HepG2 (cell line): Measurements from ENCODE around the gene HTRA2. TPM values are rescaled to one million over a fixed set of nuclear protein-coding genes. Genes with fewer than 3 reads are reported as not detected.

ENCODE experiments used
- ATAC-seq: fragments of 200-7000 bp; cut with Tn5 transposase; 3 replicates; pipeline ENCODE4 v1.9.1; 2020; ENCODE audit warnings: mild to moderate bottlenecking, moderate library complexity
- BruUV-seq: library from RNA; stranded (reverse); fragments of 400-500 nt; replicated peaks from 2 replicates; lab custom pipeline; 2021; lab: Mats Ljungman, UMichigan
- CTCF ChIA-PET: fragments of 300-600 bp; formaldehyde crosslinking; extraction: SDS; loops from one replicate; lab custom pipeline; 2021; ENCODE audit warnings: low total read pairs, inconsistent platforms, low intra/inter-chr PET ratio; lab: Yijun Ruan, JAX
- POLR2A ChIA-PET: fragments of 350-600 bp; sonication (Branson Sonifier 250); formaldehyde crosslinking; loops from one replicate; lab custom pipeline; 2020; ENCODE audit warnings: antibody characterized with exemption, inconsistent platforms; lab: Yijun Ruan, JAX
- DNase-seq: peaks from one replicate; pipeline ENCODE4 v3.0.0-alpha.2; 2015; ENCODE audit warnings: low spot score
- FAIRE-seq: peaks from 3 replicates; lab custom pipeline; 2011; peaks lifted over from hg19 to GRCh38; lab: Jason Lieb, UNC
- H2AFZ ChIP-seq: one replicate; pipeline ENCODE4 v1.6.1; 2011; ENCODE audit warnings: low read length, inconsistent platforms
- H3K27ac ChIP-seq: fragments of 300-600 bp; 3 replicates; pipeline ENCODE4 v1.8.0; 2011; ENCODE audit warnings: mixed run types, mild to moderate bottlenecking, mixed read lengths, low read length, inconsistent platforms; ENCODE audit not compliant: insufficient read depth; ENCODE audit errors: extremely low read length
- H3K27me3 ChIP-seq, 2 experiments: fragments of 200-600 bp in 1 of 2; 2 replicates in 1 of 2; 3 replicates in 1 of 2; pipeline versions ENCODE4 v1.6.0 to v1.8.0; 2011; ENCODE audit warnings: low read length in 2 of 2, mild to moderate bottlenecking in 2 of 2, moderate library complexity in 2 of 2, inconsistent platforms in 1 of 2; ENCODE audit not compliant: insufficient read depth in 2 of 2, control insufficient read depth in 1 of 2
- H3K36me3 ChIP-seq, 2 experiments: fragments of 200-600 bp in 1 of 2; replicated peaks in 1 of 2; 2 replicates in 1 of 2; 3 replicates in 1 of 2; pipeline versions ENCODE4 v1.5.1 to v1.8.0; 2011; ENCODE audit warnings: low read length in 2 of 2, inconsistent platforms in 1 of 2; ENCODE audit not compliant: insufficient read depth in 2 of 2, control insufficient read depth in 1 of 2
- H3K4me1 ChIP-seq: 2 replicates; pipeline ENCODE4 v1.5.1; 2012; ENCODE audit warnings: low read length, inconsistent platforms; ENCODE audit not compliant: insufficient read depth
- H3K4me2 ChIP-seq: 2 replicates; pipeline ENCODE4 v1.6.0; 2011; ENCODE audit warnings: low read depth, low read length, inconsistent platforms
- H3K4me3 ChIP-seq, 3 experiments: fragments of 200-600 bp in 1 of 3; sonication (generic), shearing (Covaris generic) in 1 of 3; replicated peaks in 1 of 3; 2 replicates each; pipeline ENCODE4 v1.5.1; 2011 to 2016; ENCODE audit warnings: low read length in 3 of 3, inconsistent platforms in 2 of 3, low read depth in 2 of 3, mild to moderate bottlenecking in 2 of 3, control low read depth in 1 of 3, mixed read lengths in 1 of 3; ENCODE audit not compliant: insufficient read depth in 1 of 3
- H3K79me2 ChIP-seq: one replicate; pipeline ENCODE4 v1.6.1; 2011; ENCODE audit warnings: low read length, inconsistent platforms; ENCODE audit not compliant: insufficient read depth
- H3K9ac ChIP-seq: 2 replicates; pipeline ENCODE4 v1.6.0; 2011; ENCODE audit warnings: mild to moderate bottlenecking, low read depth, low read length, inconsistent platforms; ENCODE audit not compliant: insufficient read depth
- H3K9me3 ChIP-seq: 2 replicates; pipeline ENCODE4 v1.5.1; 2012; ENCODE audit warnings: mild to moderate bottlenecking, low read length
- H4K20me1 ChIP-seq: 2 replicates; pipeline ENCODE4 v1.6.0; 2011; ENCODE audit warnings: inconsistent platforms, mild to moderate bottlenecking, low read length, moderate library complexity; ENCODE audit not compliant: insufficient read depth
- BCL6 ChIP-seq: IDR thresholded peaks from 2 replicates; pipeline ENCODE4 v1.6.1; 2016; ENCODE audit warnings: missing genetic modification reagents, missing compliant biosample characterization
- DMAP1 ChIP-seq: IDR thresholded peaks from 2 replicates; pipeline ENCODE4 v1.6.1; 2016
- DR1 ChIP-seq: sonication (generic); formaldehyde crosslinking; IDR thresholded peaks from 2 replicates; pipeline ENCODE4 v1.8.0; 2021; ENCODE audit warnings: mild to moderate bottlenecking, missing genetic modification reagents, inconsistent platforms
- EP300 ChIP-seq, 3 experiments: sonication (generic) in 1 of 3; formaldehyde crosslinking in 1 of 3; IDR thresholded peaks; 2 replicates each; pipeline versions ENCODE4 v1.5.1 to v1.6.1; 2011 to 2020; ENCODE audit warnings: low read depth in 2 of 3, low read length in 2 of 3, borderline replicate concordance in 1 of 3, improper control_type of control experiment in 1 of 3, mild to moderate bottlenecking in 1 of 3, missing genetic modification reagents in 1 of 3, moderate library complexity in 1 of 3
- FOSL2 ChIP-seq: sonication (generic); formaldehyde crosslinking; IDR thresholded peaks from 2 replicates; pipeline ENCODE4 v1.4.0; 2020; ENCODE audit warnings: missing genetic modification reagents
- ISX ChIP-seq: sonication (generic); formaldehyde crosslinking; conservative IDR thresholded peaks from 2 replicates; pipeline ENCODE4 v1.5.0; 2020; ENCODE audit warnings: missing genetic modification reagents
- KAT2B ChIP-seq: fragments of 150-350 bp; IDR thresholded peaks from 2 replicates; pipeline ENCODE4 v1.6.1; 2014; ENCODE audit warnings: low read depth, low read length, borderline replicate concordance
- MAFK ChIP-seq, 2 experiments: IDR thresholded peaks in 1 of 2; conservative IDR thresholded peaks in 1 of 2; 2 replicates each; pipeline ENCODE4 v1.6.1; 2011; ENCODE audit warnings: improper control_type of control experiment in 2 of 2, low read length in 2 of 2
- NFYB ChIP-seq: sonication (generic); formaldehyde crosslinking; IDR thresholded peaks from 2 replicates; pipeline ENCODE4 v1.4.0; 2020; ENCODE audit warnings: missing genetic modification reagents
- SMC3 ChIP-seq: IDR thresholded peaks from 2 replicates; pipeline ENCODE4 v1.6.1; 2011; ENCODE audit warnings: low read length, improper control_type of control experiment
- SUZ12 ChIP-seq: fragments of 150-350 bp; IDR thresholded peaks from 2 replicates; pipeline ENCODE4 v1.6.1; 2014; ENCODE audit warnings: low read depth, low read length
- TOPORS ChIP-seq: sonication (generic); formaldehyde crosslinking; IDR thresholded peaks from 2 replicates; pipeline ENCODE4 v1.8.0; 2023; ENCODE audit warnings: mild to moderate bottlenecking, missing genetic modification reagents
- ZNF180 ChIP-seq: sonication (generic); formaldehyde crosslinking; IDR thresholded peaks from 2 replicates; pipeline ENCODE4 v1.4.0; 2020; ENCODE audit warnings: low read depth, missing genetic modification reagents, borderline replicate concordance
- ZNF235 ChIP-seq: sonication (generic); formaldehyde crosslinking; IDR thresholded peaks from 2 replicates; pipeline ENCODE4 v1.8.1; 2023; ENCODE audit warnings: mild to moderate bottlenecking, missing genetic modification reagents, borderline replicate concordance
- ZNF30 ChIP-seq: sonication (generic); formaldehyde crosslinking; IDR thresholded peaks from 2 replicates; pipeline ENCODE4 v1.5.0; 2020; ENCODE audit warnings: mild to moderate bottlenecking, missing genetic modification reagents
- ZNF382 ChIP-seq: sonication (generic); formaldehyde crosslinking; IDR thresholded peaks from 2 replicates; pipeline ENCODE4 v1.5.0; 2020; ENCODE audit warnings: missing genetic modification reagents, mild to moderate bottlenecking, borderline replicate concordance
- ZNF550 ChIP-seq: sonication (generic); formaldehyde crosslinking; IDR thresholded peaks from 2 replicates; pipeline ENCODE4 v1.4.0; 2020; ENCODE audit warnings: mild to moderate bottlenecking, missing genetic modification reagents, borderline replicate concordance
- ZNF607 ChIP-seq: sonication (generic); formaldehyde crosslinking; IDR thresholded peaks from 2 replicates; pipeline ENCODE4 v1.5.1; 2020; ENCODE audit warnings: missing genetic modification reagents, mild to moderate bottlenecking, borderline replicate concordance
- ZNF670 ChIP-seq: sonication (generic); formaldehyde crosslinking; IDR thresholded peaks from 2 replicates; pipeline ENCODE4 v1.8.0; 2022; ENCODE audit warnings: mild to moderate bottlenecking, missing genetic modification reagents, borderline replicate concordance
- WGBS: methylation state at CpG from one replicate; pipeline ENCODE4 v1.1.6; 2017; ENCODE audit warnings: low lambda C conversion rate; 5-methylcytosine and 5-hydroxymethylcytosine counted together
- in situ Hi-C: cut with HindIII; loops from 2 replicates; pipeline ENCODE4 v1.10.0; 2017; ENCODE audit warnings: low pct_unique_long_range_greater_than_20kb; ENCODE audit not compliant: extremely low pct_ligation_motif_present
- intact Hi-C: fragments of 100-400 bp; cut with micrococcal nuclease; formaldehyde crosslinking; loops from one replicate; pipeline ENCODE4 v1.10.0; 2022; ENCODE audit not compliant: unreplicated experiment
- polyA plus RNA-seq, 8 experiments: library from polyadenylated mRNA; depleted of rRNA in 3 of 8; stranded (reverse) in 7 of 8; unstranded in 1 of 8; fragments of >200 nt; fragmentation: Illumina TruSeq in 4 of 8; extraction: Trizol in 4 of 8; gene quantifications; 2 replicates each; pipeline versions ENCODE4 v1.2.1 to v1.2.3, GENCODE V29; 2011 to 2016; ENCODE audit warnings: low read depth in 4 of 8, missing spikeins in 1 of 8, mixed read lengths in 1 of 8; ENCODE audit not compliant: insufficient read depth in 1 of 8
- total RNA-seq, 5 experiments: library from RNA; depleted of rRNA; stranded (reverse); fragments of >200 nt; fragmentation: Illumina TruSeq; extraction: Trizol; gene quantifications; 2 replicates each; pipeline ENCODE4 v1.2.3, GENCODE V29; 2016; ENCODE audit warnings: low read depth in 1 of 5
- TF ChIP-seq, protein P1 (sequence below): sonication (generic); formaldehyde crosslinking; IDR thresholded peaks from 2 replicates; pipeline ENCODE4 v1.5.1; 2020; ENCODE audit warnings: mild to moderate bottlenecking, moderate library complexity, missing genetic modification reagents

Gene HTRA2
- total and polyA plus RNA-seq, 2 of the 13 experiments (the other 11 are each of a cell fraction or from before 2014, with no cell fraction given), result 47.7 to 50.3 TPM

DNA sequence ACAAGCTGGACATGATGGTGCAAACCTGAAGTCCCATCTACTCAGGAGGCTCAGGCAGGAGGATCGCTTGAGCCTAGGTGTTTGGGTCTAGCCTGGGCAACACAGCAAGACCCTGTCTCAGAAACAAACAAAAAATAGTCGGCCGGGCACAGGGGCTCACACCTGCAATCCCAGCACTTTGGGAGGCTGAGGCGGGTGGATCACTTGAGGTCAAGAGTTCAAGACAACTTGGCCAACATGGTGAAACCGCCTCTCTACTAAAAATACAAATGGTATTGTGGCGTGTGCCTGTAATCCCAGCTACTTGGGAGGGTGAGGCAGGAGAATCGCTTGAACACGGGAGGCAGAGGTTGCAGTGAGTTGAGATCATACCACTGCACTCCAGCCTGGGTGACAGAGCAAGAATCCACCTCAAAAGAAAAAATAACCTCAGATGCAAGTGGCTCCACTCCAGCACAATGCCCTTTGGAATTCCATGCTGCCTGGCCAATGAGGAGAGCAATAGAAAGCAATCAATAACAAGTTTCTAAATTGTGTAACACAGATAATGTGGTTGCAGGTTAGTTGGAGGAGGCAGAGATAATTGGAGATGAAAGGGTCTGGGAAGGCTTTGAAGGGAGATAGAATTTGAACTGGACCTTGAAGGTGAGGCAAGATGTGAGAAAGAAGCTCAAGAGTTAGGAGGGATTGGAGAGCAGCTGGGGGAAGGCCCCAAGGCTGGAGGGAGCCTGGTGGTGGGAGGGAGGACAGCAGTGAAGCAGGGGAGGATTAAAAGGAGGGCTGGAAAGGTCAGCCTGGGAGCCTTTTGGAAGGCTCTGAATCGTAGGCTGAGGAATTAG lies 40.9 kb upstream of the HTRA2 start:
- POLR2A ChIA-PET, result interaction anchor here (0.7 to 20.6 kb wide), 13 partner anchors 8 to 563 kb away, joined by 3 to 795 read pairs (median 11); partner anchors contain the start of genes AUP1, DQX1, HTRA2 and INO80B
- peak overlapping the region; percentile 48 for H3K4me2 ChIP-seq
- peak overlapping the region; percentile 84 for H3K27ac ChIP-seq
- peak overlapping the region; percentile 32 for H3K9ac ChIP-seq
- CTCF ChIA-PET, result interaction anchor here (1.3 kb wide), 1 partner anchor 13 kb away, joined by 5 read pairs; no protein-coding TSS in a partner anchor
- in situ Hi-C loops (no loop called here), intact Hi-C loops (loop anchor here (1.0 kb wide), 1 partner anchor 8 kb away; no protein-coding TSS in a partner anchor)
- H4K20me1 ChIP-seq, result no peaks in the 10 kb centered on the region
- H3K4me3 ChIP-seq, result peak overlapping the region in 1 of 3 experiments; percentile 18; a peak in 2 of 6 replicates
- 20% methylated on average over 9 of the region's 9 CpGs for WGBS
- H3K9me3 ChIP-seq, result no peaks in the 10 kb centered on the region
- H3K79me2 ChIP-seq, result peaks cover 4% of the 10 kb centered on the region
- BruUV-seq, result TSS peak; percentile 48
- peaks cover 34 to 44% of the 10 kb centered on the region in 2 experiments for H3K36me3 ChIP-seq
- DNase-seq (peak; percentile 93), ATAC-seq (peak; percentile 83), FAIRE-seq (peak; percentile 99)
- no peak overlapping the region for H2AFZ ChIP-seq
- no peaks in the 10 kb centered on the region for H3K27me3 ChIP-seq
- peaks cover 77% of the 10 kb centered on the region for H3K4me1 ChIP-seq
- no peak for TF ChIP-seq ZNF670 (CRISPR knock-in tag)
- TF ChIP-seq EP300 (IDR thresholded peaks at IDR 0.05; ENCODE audit: low read depth in 2 of 2, low read length in 2 of 2), result peak; percentile 92 to 98
- TF ChIP-seq EP300 (CRISPR knock-in tag; IDR thresholded peaks at IDR 0.05; ENCODE audit: borderline replicate concordance), result peak; percentile 92
- peak; percentile 67; the same call in 1 of the 2 replicates for TF ChIP-seq KAT2B
- no peak for TF ChIP-seq MAFK (conservative IDR thresholded peaks at IDR 0.05 in 1 of 2, IDR thresholded peaks at IDR 0.05 in 1 of 2; ENCODE audit: low read length in 2 of 2)
- TF ChIP-seq ZNF382 (CRISPR knock-in tag), result no peak
- TF ChIP-seq, protein P1, sequence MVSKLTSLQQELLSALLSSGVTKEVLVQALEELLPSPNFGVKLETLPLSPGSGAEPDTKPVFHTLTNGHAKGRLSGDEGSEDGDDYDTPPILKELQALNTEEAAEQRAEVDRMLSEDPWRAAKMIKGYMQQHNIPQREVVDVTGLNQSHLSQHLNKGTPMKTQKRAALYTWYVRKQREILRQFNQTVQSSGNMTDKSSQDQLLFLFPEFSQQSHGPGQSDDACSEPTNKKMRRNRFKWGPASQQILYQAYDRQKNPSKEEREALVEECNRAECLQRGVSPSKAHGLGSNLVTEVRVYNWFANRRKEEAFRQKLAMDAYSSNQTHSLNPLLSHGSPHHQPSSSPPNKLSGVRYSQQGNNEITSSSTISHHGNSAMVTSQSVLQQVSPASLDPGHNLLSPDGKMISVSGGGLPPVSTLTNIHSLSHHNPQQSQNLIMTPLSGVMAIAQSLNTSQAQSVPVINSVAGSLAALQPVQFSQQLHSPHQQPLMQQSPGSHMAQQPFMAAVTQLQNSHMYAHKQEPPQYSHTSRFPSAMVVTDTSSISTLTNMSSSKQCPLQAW, result peak; percentile 77; the same call in 1 of the 2 replicates
- no peak for TF ChIP-seq ZNF30
- TF ChIP-seq ZNF180 (CRISPR knock-in tag), result no peak
- TF ChIP-seq FOSL2 (CRISPR knock-in tag), result peak; percentile 41; the same call in 1 of the 2 replicates
- TF ChIP-seq NFYB, result peak; percentile 69
- TF ChIP-seq ZNF235, result no peak
- TF ChIP-seq DR1, result no peak
- TF ChIP-seq SMC3, result peak; percentile 33; the same call in 1 of the 2 replicates
- TF ChIP-seq SUZ12, result no peak
- TF ChIP-seq ISX (CRISPR knock-in tag), result no peak
- no peak for TF ChIP-seq ZNF550 (CRISPR knock-in tag)
- TF ChIP-seq DMAP1 (CRISPR knock-in tag), result peak; percentile 77; the same call in 1 of the 2 replicates
- TF ChIP-seq ZNF607 (CRISPR knock-in tag), result no peak
- TF ChIP-seq TOPORS, result 0 out of 2 replicates have a peak, but pooled peaks have one; percentile 61
- peak; percentile 88 for TF ChIP-seq BCL6 (CRISPR knock-in tag)
